Measurements from ENCODE around the gene CDC14A. TPM values are rescaled to one million over a fixed set of nuclear protein-coding genes. Genes with fewer than 3 reads are reported as not detected.

CDC14A gene
- total and polyA plus RNA-seq, 2 of the 8 experiments (the other 6 are each of a cell fraction or from before 2014, with no cell fraction given), result 3.2 to 8.9 TPM

DNA sequence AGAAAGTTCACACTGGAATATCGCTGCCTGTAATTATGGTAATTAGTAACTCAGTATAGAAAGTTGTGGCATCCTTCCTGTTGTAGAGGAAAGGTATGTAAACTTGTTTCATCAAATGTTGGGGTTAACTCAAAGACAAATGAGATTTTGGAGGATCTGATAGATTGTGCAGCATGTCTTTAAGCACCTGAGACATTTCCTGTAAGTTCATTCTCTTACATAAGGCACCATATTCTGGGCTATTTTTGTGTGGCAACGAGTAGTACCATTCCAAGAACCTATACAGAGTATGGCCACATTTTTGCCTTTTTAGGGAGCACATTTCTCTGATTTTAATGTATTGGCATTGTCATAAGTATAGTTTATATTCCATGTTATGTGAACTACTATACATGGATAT is 88.8 kb downstream of the CDC14A start:
- no peaks in the 10 kb centered on the region for H3K23me2 ChIP-seq (ENCODE audit: low read depth, low read length)
- no peak for TF ChIP-seq HDAC2 (IDR thresholded peaks at IDR 0.05; ENCODE audit: borderline replicate concordance in 1 of 2, low read depth in 2 of 2, low read length in 2 of 2)
- TF ChIP-seq SP4 (IDR thresholded peaks at IDR 0.05; ENCODE audit: low read length), result no peak
- TF ChIP-seq BACH1 (IDR thresholded peaks at IDR 0.05; ENCODE audit: low read length), result no peak
- TF ChIP-seq POLR2A (IDR thresholded peaks at IDR 0.05; ENCODE audit: control extremely low read depth in 1 of 2, low read depth in 2 of 2, low read length in 2 of 2), result no peak
- TF ChIP-seq BRCA1 (IDR thresholded peaks at IDR 0.05; ENCODE audit: low read depth, low read length), result no peak
- no peak for TF ChIP-seq SP2 (IDR thresholded peaks at IDR 0.05; ENCODE audit: low read length)
- no peak for TF ChIP-seq NRF1 (IDR thresholded peaks at IDR 0.05; ENCODE audit: low read depth, low read length)
- TF ChIP-seq SIN3A (conservative IDR thresholded peaks at IDR 0.05 in 1 of 2, IDR thresholded peaks at IDR 0.05 in 1 of 2; ENCODE audit: low read depth in 1 of 2, low read length in 2 of 2), result no peak
- no peak for TF ChIP-seq RXRA (IDR thresholded peaks at IDR 0.05; ENCODE audit: insufficient read depth, low read depth, low read length)
- TF ChIP-seq CEBPB (IDR thresholded peaks at IDR 0.05; ENCODE audit: low read depth, low read length), result no peak
- TF ChIP-seq SIX5 (IDR thresholded peaks at IDR 0.05; ENCODE audit: low read depth, low read length), result no peak
- no peak for TF ChIP-seq PHF8 (conservative IDR thresholded peaks at IDR 0.05; ENCODE audit: low read depth, low read length)
- TF ChIP-seq ASH2L (IDR thresholded peaks at IDR 0.05; ENCODE audit: low read length), result no peak
- no peak for TF ChIP-seq GABPA (IDR thresholded peaks at IDR 0.05; ENCODE audit: borderline replicate concordance, insufficient read depth, low read length)
- no peak for TF ChIP-seq CBX8 (IDR thresholded peaks at IDR 0.05; ENCODE audit: borderline replicate concordance, low read depth, low read length)
- no peak for TF ChIP-seq GTF2F1 (IDR thresholded peaks at IDR 0.05; ENCODE audit: borderline replicate concordance, low read depth, low read length)

More for the DNA sequence above, 88.8 kb downstream of the CDC14A start:
- Histone ChIP-seq H3K4me3 (ENCODE audit: extremely low read depth in 1 of 4, insufficient read depth in 2 of 4, low read depth in 3 of 4, low read length in 4 of 4) (no peak overlapping the region), H3K27me3 (replicated peaks in 1 of 4; ENCODE audit: control insufficient read depth in 3 of 4, extremely low read depth in 1 of 4, insufficient read depth in 3 of 4, low read length in 3 of 4) (no peaks in the 10 kb centered on the region), H3K4me2 (ENCODE audit: insufficient read depth in 1 of 2, low read depth in 2 of 2, low read length in 2 of 2) (no peak overlapping the region), H2BK20ac (ENCODE audit: low read length) (no peak overlapping the region), H4K91ac (replicated peaks; ENCODE audit: insufficient read length, low read length) (no peak overlapping the region), H3K79me2 (ENCODE audit: control insufficient read depth in 1 of 2, insufficient read depth in 2 of 2, low read length in 2 of 2) (no peaks in the 10 kb centered on the region), H3K9me3 (ENCODE audit: insufficient read depth in 2 of 2, low read depth in 1 of 2, low read length in 1 of 2) (no peaks in the 10 kb centered on the region), H3K79me1 (ENCODE audit: low read depth, low read length) (no peaks in the 10 kb centered on the region), H3K9ac (replicated peaks in 1 of 4; ENCODE audit: extremely low read depth in 1 of 4, low read depth in 3 of 4, low read length in 3 of 4) (no peak overlapping the region), H2AK5ac (ENCODE audit: low read depth, low read length) (no peak overlapping the region), H3K4ac (replicated peaks; ENCODE audit: insufficient read length, low read depth, low read length) (no peak overlapping the region), H3K18ac (ENCODE audit: extremely low read depth, low read length) (no peak overlapping the region), H2BK120ac (replicated peaks; ENCODE audit: low read depth, low read length) (no peak overlapping the region), H3K4me1 (replicated peaks in 1 of 4; ENCODE audit: control insufficient read depth in 3 of 4, insufficient read depth in 4 of 4, low read length in 3 of 4) (peaks cover 0 to 7% (median under 1%) of the 10 kb centered on the region in 4 experiments; a peak in 4 of 7 replicates), H3K36me3 (ENCODE audit: control insufficient read depth in 2 of 4, insufficient read depth in 4 of 4, low read length in 3 of 4) (no peaks in the 10 kb centered on the region; a peak in 1 of 8 replicates), H4K5ac (ENCODE audit: insufficient read length, low read depth, low read length) (no peak overlapping the region), H3K56ac (replicated peaks; ENCODE audit: insufficient read length, low read depth, low read length) (no peak overlapping the region), H2BK15ac (ENCODE audit: low read length) (no peak overlapping the region), H2BK5ac (ENCODE audit: low read depth, low read length) (no peak overlapping the region), H2BK12ac (ENCODE audit: low read depth, low read length) (no peak overlapping the region), H2AFZ (ENCODE audit: low read length) (no peak overlapping the region), H3K23ac (ENCODE audit: insufficient read length) (no peak overlapping the region), H3K27ac (ENCODE audit: low read depth, low read length) (no peak overlapping the region), H4K8ac (ENCODE audit: extremely low read depth, insufficient read depth, low read length) (no peak overlapping the region), H4K20me1 (replicated peaks in 1 of 2; ENCODE audit: control insufficient read depth in 1 of 2, insufficient read depth in 2 of 2, low read length in 2 of 2) (no peaks in the 10 kb centered on the region), H3K14ac (ENCODE audit: insufficient read length) (no peak overlapping the region)
- 92% methylated on average over 2 of the region's 2 CpGs; no CpG with 5 or more reads in 1 of the 2 experiments for whole genome bisulfite sequencing, 2 experiments (ENCODE audit: extremely low coverage in 1 of 2, insufficient coverage in 1 of 2, insufficient read length in 1 of 2, insufficient replicate concordance in 2 of 2, low coverage in 1 of 2, low lambda C conversion rate in 2 of 2, missing lambda C conversion rate in 1 of 2)
- DNase-seq (ENCODE audit: low read depth in 1 of 2, low spot score in 2 of 2) (no peak), FAIRE-seq (no peak)
- POLR2A ChIA-PET (ENCODE audit: partially characterized antibody), result no interaction called here
- CTCF ChIA-PET (ENCODE audit: partially characterized antibody), result interaction anchor here (2.8 kb wide), 1 partner anchor 18 kb away, joined by 11 read pairs; no protein-coding TSS in a partner anchor

Data from H1 (cell line).